GM23248 (cell line): ENCODE results near the gene NCK2.

Experiments used
- EZH2 ChIP-seq: fragments of 200-600 bp; sonication (generic); IDR thresholded peaks from 2 replicates; pipeline ENCODE4 v1.6.1; 2018; ENCODE audit warnings: antibody characterized with exemption, mild to moderate bottlenecking; ENCODE audit not compliant: insufficient read depth, poor library complexity, severe bottlenecking
- EZH2phosphoT487 ChIP-seq: fragments of 200-600 bp; sonication (generic); IDR thresholded peaks from 2 replicates; pipeline ENCODE4 v1.6.1; 2018; ENCODE audit warnings: antibody characterized with exemption, moderate library complexity, mild to moderate bottlenecking, low read depth; ENCODE audit not compliant: insufficient read depth

- no peak for TF ChIP-seq EZH2
- no peak for TF ChIP-seq EZH2phosphoT487
These were observed 5.1 kb downstream of the NCK2 start for GRCh38 chr2:105749583-105750400.
